K562 (cell line): Measurements from ENCODE around the gene FGF12. TPM values are rescaled to one million over a fixed set of nuclear protein-coding genes. Genes with fewer than 3 reads are reported as not detected.

Experiments used
- ATAC-seq: fragments of 200-7000 bp; cut with Tn5 transposase; 3 replicates; pipeline ENCODE4 v1.9.1; 2020; ENCODE audit warnings: moderate library complexity
- BruUV-seq: library from RNA; stranded (reverse); fragments of 400-500 nt; replicated peaks from 2 replicates; lab custom pipeline; 2021; lab: Mats Ljungman, UMichigan
- CTCF ChIA-PET: fragments of 300-600 bp; formaldehyde crosslinking; extraction: SDS; loops from one replicate; lab custom pipeline; 2021; ENCODE audit warnings: low intra/inter-chr PET ratio; lab: Yijun Ruan, JAX
- POLR2A ChIA-PET: fragments of 300-600, 350-650 bp; sonication (Branson Sonifier 250); formaldehyde crosslinking; extraction: SDS; loops from one replicate; lab custom pipeline; 2021; ENCODE audit warnings: antibody characterized with exemption, inconsistent platforms; lab: Yijun Ruan, JAX
- DNase-seq, 4 experiments: peaks; one replicate each; pipeline versions ENCODE4 v3.0.0 to v3.0.0-alpha.2; 2011 to 2018; ENCODE audit warnings: low spot score in 3 of 4, mixed read lengths in 3 of 4; ENCODE audit errors: extremely low read depth in 1 of 4
- FAIRE-seq: peaks from 2 replicates; lab custom pipeline; 2011; peaks lifted over from hg19 to GRCh38; lab: Jason Lieb, UNC
- H2AFZ ChIP-seq: 2 replicates; pipeline ENCODE4 v1.6.0; 2011; ENCODE audit warnings: low read depth, low read length, control low read depth, inconsistent platforms
- H3K27ac ChIP-seq: fragments of 200-600 bp; 3 replicates; pipeline ENCODE4 v1.8.0; 2011; ENCODE audit warnings: low read depth, mild to moderate bottlenecking, control low read depth, inconsistent platforms, low read length, moderate library complexity, mixed read lengths; ENCODE audit errors: extremely low read depth
- H3K27me3 ChIP-seq, 2 experiments: fragments of 300-600 bp in 1 of 2; 2 replicates in 1 of 2; 3 replicates in 1 of 2; pipeline versions ENCODE4 v1.6.0 to v1.8.0; 2011; ENCODE audit warnings: inconsistent platforms in 2 of 2, low read length in 2 of 2, mild to moderate bottlenecking in 1 of 2, mixed read lengths in 1 of 2, moderate library complexity in 1 of 2; ENCODE audit not compliant: control insufficient read depth in 2 of 2, insufficient read depth in 2 of 2
- H3K36me3 ChIP-seq: fragments of 300-600 bp; 3 replicates; pipeline ENCODE4 v1.8.0; 2011; ENCODE audit warnings: mild to moderate bottlenecking, low read length, inconsistent platforms; ENCODE audit not compliant: control insufficient read depth, insufficient read depth
- H3K4me1 ChIP-seq, 2 experiments: fragments of 200-600 bp in 1 of 2; replicated peaks in 1 of 2; 2 replicates in 1 of 2; 3 replicates in 1 of 2; pipeline versions ENCODE4 v1.5.1 to v1.8.0; 2011; ENCODE audit warnings: inconsistent platforms in 2 of 2, low read length in 2 of 2, mild to moderate bottlenecking in 1 of 2, mixed read lengths in 1 of 2, moderate library complexity in 1 of 2; ENCODE audit not compliant: control insufficient read depth in 2 of 2, insufficient read depth in 2 of 2
- H3K4me2 ChIP-seq: 2 replicates; pipeline ENCODE4 v1.6.1; 2011; ENCODE audit warnings: low read length, control low read depth, inconsistent platforms, mixed read lengths; ENCODE audit not compliant: insufficient read depth
- H3K4me3 ChIP-seq: fragments of 200-600 bp; sonication (generic), shearing (Covaris generic); 2 replicates; pipeline ENCODE4 v1.5.1; 2016; ENCODE audit warnings: control low read depth, inconsistent platforms
- H3K79me2 ChIP-seq: fragments of 200-600 bp; 3 replicates; pipeline ENCODE4 v1.8.0; 2011; ENCODE audit warnings: low read length, inconsistent platforms; ENCODE audit not compliant: control insufficient read depth, insufficient read depth
- H3K9ac ChIP-seq, 2 experiments: 2 replicates each; pipeline versions ENCODE4 v1.6.0 to v1.6.1; 2011; ENCODE audit warnings: low read depth in 2 of 2, low read length in 2 of 2, control low read depth in 1 of 2, inconsistent platforms in 1 of 2, mild to moderate bottlenecking in 1 of 2, mixed read lengths in 1 of 2; ENCODE audit not compliant: insufficient read depth in 1 of 2
- H3K9me1 ChIP-seq: one replicate; pipeline ENCODE4 v1.6.0; 2011; ENCODE audit warnings: inconsistent platforms, mild to moderate bottlenecking, low read length, moderate library complexity; ENCODE audit not compliant: control insufficient read depth, insufficient read depth
- H3K9me3 ChIP-seq: replicated peaks from 2 replicates; pipeline ENCODE4 v1.5.1; 2011; ENCODE audit warnings: low read depth, low read length, inconsistent platforms; ENCODE audit not compliant: control insufficient read depth, insufficient read depth
- H4K20me1 ChIP-seq: replicated peaks from 2 replicates; pipeline ENCODE4 v1.6.1; 2011; ENCODE audit warnings: low read length, inconsistent platforms, mixed read lengths; ENCODE audit not compliant: control insufficient read depth, insufficient read depth
- CXXC5 ChIP-seq: fragments of 250-450 bp; sonication (Bioruptor Pico); IDR thresholded peaks from 2 replicates; pipeline ENCODE4 v1.8.0; 2022; ENCODE audit warnings: inconsistent platforms, mild to moderate bottlenecking, moderate library complexity
- DMBX1 ChIP-seq: fragments of 250-450 bp; sonication (Bioruptor Pico); IDR thresholded peaks from 2 replicates; pipeline ENCODE4 v1.8.0; 2022; ENCODE audit warnings: inconsistent platforms, mild to moderate bottlenecking, moderate library complexity, borderline replicate concordance
- GABPB1 ChIP-seq: sonication (generic); formaldehyde crosslinking; IDR thresholded peaks from 2 replicates; pipeline ENCODE4 v1.8.0; 2022; ENCODE audit warnings: mild to moderate bottlenecking, missing genetic modification reagents
- HNRNPLL ChIP-seq: fragments of 200-400 bp; formaldehyde crosslinking; IDR thresholded peaks from 2 replicates; pipeline ENCODE4 v1.6.1; 2017; ENCODE audit warnings: low read length, low read depth, mild to moderate bottlenecking; ENCODE audit not compliant: poor library complexity, severe bottlenecking
- IFI16 ChIP-seq: fragments of 250-450 bp; sonication (Bioruptor Pico); IDR thresholded peaks from 2 replicates; pipeline ENCODE4 v2.1.2; 2022; ENCODE audit warnings: mild to moderate bottlenecking, inconsistent platforms
- PML ChIP-seq: IDR thresholded peaks from 2 replicates; pipeline ENCODE4 v1.6.1; 2012; ENCODE audit warnings: low read length, inconsistent platforms
- SMAD4 ChIP-seq: fragments of 250-450 bp; sonication (Bioruptor Pico); conservative IDR thresholded peaks from 2 replicates; pipeline ENCODE4 v1.8.0; 2021; ENCODE audit warnings: inconsistent platforms, mild to moderate bottlenecking, moderate library complexity
- SP1 ChIP-seq: sonication (generic); formaldehyde crosslinking; IDR thresholded peaks from 2 replicates; pipeline ENCODE4 v1.8.1; 2022; ENCODE audit warnings: mild to moderate bottlenecking, missing genetic modification reagents
- SRSF7 ChIP-seq: fragments of 200-400 bp; formaldehyde crosslinking; optimal IDR thresholded peaks from 2 replicates; pipeline ENCODE3; 2017; ENCODE audit warnings: mild to moderate bottlenecking, low read depth, low read length
- ZNF133 ChIP-seq: fragments of 250-450 bp; sonication (Bioruptor Pico); IDR thresholded peaks from 2 replicates; pipeline ENCODE4 v1.4.0; 2020; ENCODE audit warnings: mild to moderate bottlenecking
- ZNF3 ChIP-seq: fragments of 250-450 bp; sonication (Bioruptor Pico); IDR thresholded peaks from 2 replicates; pipeline ENCODE4 v1.5.0; 2021; ENCODE audit warnings: mild to moderate bottlenecking, moderate library complexity
- WGBS: fragments of 100-300 bp; shearing (Covaris generic); methylation state at CpG from one replicate; pipeline ENCODE4 v1.1.6; 2016; ENCODE audit warnings: low coverage, mixed read lengths; ENCODE audit not compliant: insufficient coverage; ENCODE audit errors: missing lambda C conversion rate; 5-methylcytosine and 5-hydroxymethylcytosine counted together
- in situ Hi-C: fragments of 300-500 bp; cut with MboI; formaldehyde crosslinking; loops from 4 replicates; pipeline ENCODE4 v1.15.0; 2018; ENCODE audit warnings: inconsistent platforms, mixed read lengths
- intact Hi-C: fragments of 100-400 bp; cut with micrococcal nuclease; formaldehyde crosslinking; loops from 2 replicates; pipeline ENCODE4 v1.14.2; 2022
- polyA plus RNA-seq, 8 experiments: library from polyadenylated mRNA; depleted of rRNA in 4 of 8; stranded (reverse) in 5 of 8; unstranded in 3 of 8; fragments of >200 nt; fragmentation: Nextera tagmentation in 2 of 8; fragmentation: Illumina TruSeq in 1 of 8; extraction: Ambion mirVana in 2 of 8; extraction: Trizol in 1 of 8; gene quantifications; 2 replicates each; pipeline versions ENCODE4 v1.2.1 to v1.2.3, GENCODE V29; 2011 to 2014; ENCODE audit warnings: inconsistent platforms in 1 of 8, missing spikeins in 1 of 8
- total RNA-seq, 7 experiments: library from RNA; depleted of rRNA in 6 of 7; stranded (reverse); fragments of >200 nt in 6 of 7; fragmentation: Illumina TruSeq in 2 of 7; extraction: Trizol in 2 of 7; gene quantifications; 2 replicates each; pipeline versions ENCODE4 v1.2.1 to v1.2.3, GENCODE V29; 2011 to 2021; ENCODE audit warnings: low replicate concordance in 1 of 7
- TF ChIP-seq, protein P1 (sequence below): sonication (generic); formaldehyde crosslinking; IDR thresholded peaks from 2 replicates; pipeline ENCODE4 v1.8.0; 2022; ENCODE audit warnings: missing genetic modification reagents, mild to moderate bottlenecking, moderate library complexity, borderline replicate concordance
- TF ChIP-seq, protein P2 (sequence below): sonication (generic); formaldehyde crosslinking; IDR thresholded peaks from 2 replicates; pipeline ENCODE4 v1.8.0; 2023; ENCODE audit warnings: missing genetic modification reagents, mild to moderate bottlenecking, borderline replicate concordance
- TF ChIP-seq, protein P3 (sequence below), 2 experiments: fragments of 200-800 bp in 1 of 2; sonication (Bioruptor generic) in 1 of 2; sonication (generic) in 1 of 2; formaldehyde crosslinking in 1 of 2; IDR thresholded peaks in 1 of 2; conservative IDR thresholded peaks in 1 of 2; 2 replicates each; pipeline versions ENCODE4 v1.5.0 to v1.6.1; 2016 to 2020; ENCODE audit warnings: missing compliant biosample characterization in 1 of 2, missing genetic modification characterization in 1 of 2, missing genetic modification reagents in 1 of 2

The FGF12 gene
- total and polyA plus RNA-seq, 9 of the 15 experiments (the other 6 are each of a cell fraction or from before 2014, with no cell fraction given) = not detected

DNA sequence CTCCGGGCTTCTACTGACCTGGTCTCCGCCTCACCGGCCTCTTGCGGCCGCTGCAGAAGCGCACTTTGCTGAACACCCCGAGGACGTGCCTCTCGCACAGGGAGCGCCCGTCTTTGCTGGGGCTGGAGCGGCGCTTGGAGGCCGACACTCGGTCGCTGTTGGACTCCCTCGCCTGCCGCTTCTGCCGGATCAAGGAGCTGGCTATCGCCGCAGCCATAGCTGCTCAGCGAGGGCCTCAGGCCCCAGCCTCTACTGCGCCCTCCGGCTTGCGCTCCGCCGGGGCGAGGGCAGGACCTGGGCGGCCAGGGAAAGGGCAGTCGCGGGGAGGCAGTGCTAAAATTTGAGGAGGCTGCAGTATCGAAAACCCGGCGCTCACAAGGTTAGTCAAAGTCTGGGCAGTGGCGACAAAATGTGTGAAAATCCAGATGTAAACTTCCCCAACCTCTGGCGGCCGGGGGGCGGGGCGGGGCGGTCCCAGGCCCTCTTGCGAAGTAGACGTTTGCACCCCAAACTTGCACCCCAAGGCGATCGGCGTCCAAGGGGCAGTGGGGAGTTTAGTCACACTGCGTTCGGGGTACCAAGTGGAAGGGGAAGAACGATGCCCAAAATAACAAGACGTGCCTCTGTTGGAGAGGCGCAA, 319.2 kb downstream of the FGF12 start:
- Histone ChIP-seq H3K27me3 (no peaks in the 10 kb centered on the region), H2AFZ (no peak overlapping the region), H3K4me2 (no peak overlapping the region), H3K36me3 (no peaks in the 10 kb centered on the region), H3K4me1 (no peaks in the 10 kb centered on the region), H3K9me1 (no peaks in the 10 kb centered on the region), H3K79me2 (no peaks in the 10 kb centered on the region), H4K20me1 (no peaks in the 10 kb centered on the region), H3K4me3 (no peak overlapping the region), H3K9ac (no peak overlapping the region), H3K9me3 (no peaks in the 10 kb centered on the region), H3K27ac (no peak overlapping the region)
- POLR2A ChIA-PET = no interaction called here
- CTCF ChIA-PET = no interaction called here
- intact Hi-C loops (no loop called here), in situ Hi-C loops (no loop called here)
- BruUV-seq = no TSS peak
- FAIRE-seq = no peak
- no peak for ATAC-seq
- 6% methylated on average over 41 of the region's 50 CpGs for WGBS
- no peak for DNase-seq
- TF ChIP-seq SP1 (CRISPR knock-in tag) (no peak), CXXC5 (CRISPR knock-in tag) (no peak), ZNF133 (no peak), ZNF3 (CRISPR knock-in tag) (no peak), GABPB1 (CRISPR knock-in tag) (no peak), IFI16 (no peak), DMBX1 (CRISPR knock-in tag) (no peak), HNRNPLL (no peak), PML (no peak), SMAD4 (CRISPR knock-in tag) (no peak), SRSF7 (no peak)
- TF ChIP-seq, protein P1, sequence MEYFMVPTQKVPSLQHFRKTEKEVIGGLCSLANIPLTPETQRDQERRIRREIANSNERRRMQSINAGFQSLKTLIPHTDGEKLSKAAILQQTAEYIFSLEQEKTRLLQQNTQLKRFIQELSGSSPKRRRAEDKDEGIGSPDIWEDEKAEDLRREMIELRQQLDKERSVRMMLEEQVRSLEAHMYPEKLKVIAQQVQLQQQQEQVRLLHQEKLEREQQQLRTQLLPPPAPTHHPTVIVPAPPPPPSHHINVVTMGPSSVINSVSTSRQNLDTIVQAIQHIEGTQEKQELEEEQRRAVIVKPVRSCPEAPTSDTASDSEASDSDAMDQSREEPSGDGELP (CRISPR knock-in tag) = no peak
- TF ChIP-seq, protein P2, sequence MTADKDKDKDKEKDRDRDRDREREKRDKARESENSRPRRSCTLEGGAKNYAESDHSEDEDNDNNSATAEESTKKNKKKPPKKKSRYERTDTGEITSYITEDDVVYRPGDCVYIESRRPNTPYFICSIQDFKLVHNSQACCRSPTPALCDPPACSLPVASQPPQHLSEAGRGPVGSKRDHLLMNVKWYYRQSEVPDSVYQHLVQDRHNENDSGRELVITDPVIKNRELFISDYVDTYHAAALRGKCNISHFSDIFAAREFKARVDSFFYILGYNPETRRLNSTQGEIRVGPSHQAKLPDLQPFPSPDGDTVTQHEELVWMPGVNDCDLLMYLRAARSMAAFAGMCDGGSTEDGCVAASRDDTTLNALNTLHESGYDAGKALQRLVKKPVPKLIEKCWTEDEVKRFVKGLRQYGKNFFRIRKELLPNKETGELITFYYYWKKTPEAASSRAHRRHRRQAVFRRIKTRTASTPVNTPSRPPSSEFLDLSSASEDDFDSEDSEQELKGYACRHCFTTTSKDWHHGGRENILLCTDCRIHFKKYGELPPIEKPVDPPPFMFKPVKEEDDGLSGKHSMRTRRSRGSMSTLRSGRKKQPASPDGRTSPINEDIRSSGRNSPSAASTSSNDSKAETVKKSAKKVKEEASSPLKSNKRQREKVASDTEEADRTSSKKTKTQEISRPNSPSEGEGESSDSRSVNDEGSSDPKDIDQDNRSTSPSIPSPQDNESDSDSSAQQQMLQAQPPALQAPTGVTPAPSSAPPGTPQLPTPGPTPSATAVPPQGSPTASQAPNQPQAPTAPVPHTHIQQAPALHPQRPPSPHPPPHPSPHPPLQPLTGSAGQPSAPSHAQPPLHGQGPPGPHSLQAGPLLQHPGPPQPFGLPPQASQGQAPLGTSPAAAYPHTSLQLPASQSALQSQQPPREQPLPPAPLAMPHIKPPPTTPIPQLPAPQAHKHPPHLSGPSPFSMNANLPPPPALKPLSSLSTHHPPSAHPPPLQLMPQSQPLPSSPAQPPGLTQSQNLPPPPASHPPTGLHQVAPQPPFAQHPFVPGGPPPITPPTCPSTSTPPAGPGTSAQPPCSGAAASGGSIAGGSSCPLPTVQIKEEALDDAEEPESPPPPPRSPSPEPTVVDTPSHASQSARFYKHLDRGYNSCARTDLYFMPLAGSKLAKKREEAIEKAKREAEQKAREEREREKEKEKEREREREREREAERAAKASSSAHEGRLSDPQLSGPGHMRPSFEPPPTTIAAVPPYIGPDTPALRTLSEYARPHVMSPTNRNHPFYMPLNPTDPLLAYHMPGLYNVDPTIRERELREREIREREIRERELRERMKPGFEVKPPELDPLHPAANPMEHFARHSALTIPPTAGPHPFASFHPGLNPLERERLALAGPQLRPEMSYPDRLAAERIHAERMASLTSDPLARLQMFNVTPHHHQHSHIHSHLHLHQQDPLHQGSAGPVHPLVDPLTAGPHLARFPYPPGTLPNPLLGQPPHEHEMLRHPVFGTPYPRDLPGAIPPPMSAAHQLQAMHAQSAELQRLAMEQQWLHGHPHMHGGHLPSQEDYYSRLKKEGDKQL (CRISPR knock-in tag) = no peak
- TF ChIP-seq, protein P3, sequence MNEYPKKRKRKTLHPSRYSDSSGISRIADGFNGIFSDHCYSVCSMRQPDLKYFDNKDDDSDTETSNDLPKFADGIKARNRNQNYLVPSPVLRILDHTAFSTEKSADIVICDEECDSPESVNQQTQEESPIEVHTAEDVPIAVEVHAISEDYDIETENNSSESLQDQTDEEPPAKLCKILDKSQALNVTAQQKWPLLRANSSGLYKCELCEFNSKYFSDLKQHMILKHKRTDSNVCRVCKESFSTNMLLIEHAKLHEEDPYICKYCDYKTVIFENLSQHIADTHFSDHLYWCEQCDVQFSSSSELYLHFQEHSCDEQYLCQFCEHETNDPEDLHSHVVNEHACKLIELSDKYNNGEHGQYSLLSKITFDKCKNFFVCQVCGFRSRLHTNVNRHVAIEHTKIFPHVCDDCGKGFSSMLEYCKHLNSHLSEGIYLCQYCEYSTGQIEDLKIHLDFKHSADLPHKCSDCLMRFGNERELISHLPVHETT (CRISPR knock-in tag; conservative IDR thresholded peaks at IDR 0.05 in 1 of 2, IDR thresholded peaks at IDR 0.05 in 1 of 2) = no peak
